Body of pancreas (tissue), 4 donors: ENCODE results near the gene IL1RAPL2.

Experiments used
- CTCF ChIP-seq, 7 experiments: fragments of 450-650 bp in 4 of 7; fragments of 200-600 bp in 3 of 7; sonication (generic) in 3 of 7; IDR thresholded peaks; one replicate each; pipeline ENCODE4 v1.5.1; 2016 to 2019; ENCODE audit warnings: antibody characterized with exemption in 7 of 7
- POLR2A ChIP-seq, 3 donors: fragments of 450-650 bp; IDR thresholded peaks; one replicate each; pipeline ENCODE4 v1.6.1; 2016; ENCODE audit warnings: antibody characterized with exemption in 3 of 3, mild to moderate bottlenecking in 2 of 3

- TF ChIP-seq CTCF (IDR thresholded peaks at IDR 0.05) = no peak
- no peak for TF ChIP-seq POLR2A (IDR thresholded peaks at IDR 0.05)
These were observed 749.2 kb downstream of the IL1RAPL2 start for GRCh38 chrX:105315248-105315647.
